Activated CD4-positive, alpha-beta T cell treated with anti-CD3 and anti-CD28 coated beads for 48 hours (primary cell): ENCODE data around the gene DOCK1.

Experiments used
- DNase-seq: peaks from one replicate; pipeline ENCODE4 v3.0.0-alpha.2; 2020

Gene DOCK1

GRCh38 chr10:127411062-127411461 is 505.8 kb downstream of the DOCK1 start:
- DNase-seq, result no peak

GRCh38 chr10:127413326-127413725 is 508.1 kb downstream of the DOCK1 start:
- DNase-seq, result no peak

GRCh38 chr10:127414024-127414423 is 508.8 kb downstream of the DOCK1 start:
- no peak for DNase-seq

GRCh38 chr10:127415116-127415515 is 509.9 kb downstream of the DOCK1 start:
- DNase-seq, result no peak

GRCh38 chr10:127415901-127416581 is 510.8 kb downstream of the DOCK1 start:
- no peak for DNase-seq

- DNase-seq, result no peak
Observed at GRCh38 chr10:127417031-127417430, 511.8 kb downstream of the DOCK1 start.

- DNase-seq, result no peak
Observed at GRCh38 chr10:127417686-127418401, 512.6 kb downstream of the DOCK1 start.

- DNase-seq, result no peak
Observed at GRCh38 chr10:127418536-127419168, 513.4 kb downstream of the DOCK1 start.

GRCh38 chr10:127420138-127420684 is 515.0 kb downstream of the DOCK1 start:
- DNase-seq, result no peak

GRCh38 chr10:127423218-127423915 is 518.1 kb downstream of the DOCK1 start:
- DNase-seq, result no peak

GRCh38 chr10:127424594-127425264 is 519.5 kb downstream of the DOCK1 start:
- no peak for DNase-seq

GRCh38 chr10:127426746-127427145 is 521.5 kb downstream of the DOCK1 start:
- DNase-seq, result no peak

- no peak for DNase-seq
Observed at GRCh38 chr10:127427926-127428325, 522.7 kb downstream of the DOCK1 start.

GRCh38 chr10:127428385-127428980 is 523.3 kb downstream of the DOCK1 start:
- DNase-seq, result no peak

- no peak for DNase-seq
Observed at GRCh38 chr10:127429601-127430312, 524.5 kb downstream of the DOCK1 start.

- no peak for DNase-seq
Observed at GRCh38 chr10:127431525-127431924, 526.3 kb downstream of the DOCK1 start.

GRCh38 chr10:127434006-127434405 is 528.8 kb downstream of the DOCK1 start:
- DNase-seq, result no peak

- no peak for DNase-seq
Observed at GRCh38 chr10:127435246-127435645, 530.0 kb downstream of the DOCK1 start.

GRCh38 chr10:127440371-127440770 is 535.1 kb downstream of the DOCK1 start:
- no peak for DNase-seq

GRCh38 chr10:127441350-127442219 is 536.4 kb downstream of the DOCK1 start:
- no peak for DNase-seq

GRCh38 chr10:127442220-127442525 is 536.9 kb downstream of the DOCK1 start:
- no peak for DNase-seq
